IMR-90 (cell line): ENCODE results near the gene ADAMTS13. TPM values are rescaled to one million over a fixed set of nuclear protein-coding genes. Genes with fewer than 3 reads are reported as not detected.

Experiments
- ATAC-seq: fragments of 200-7000 bp; cut with Tn5 transposase; 2 replicates; pipeline ENCODE4 v1.9.1; 2020; ENCODE audit warnings: low read depth, mild to moderate bottlenecking, moderate library complexity
- BruUV-seq: library from RNA; stranded (reverse); fragments of 400-500 nt; replicated peaks from 2 replicates; lab custom pipeline; 2021; lab: Mats Ljungman, UMichigan
- CTCF ChIA-PET: fragments of 300-600 bp; formaldehyde crosslinking; extraction: SDS; loops from one replicate; lab custom pipeline; 2021; ENCODE audit warnings: antibody characterized with exemption; lab: Yijun Ruan, JAX
- POLR2A ChIA-PET: fragments of 300-600 bp; sonication (Branson Sonifier 250); formaldehyde crosslinking; loops from one replicate; lab custom pipeline; 2022; ENCODE audit warnings: antibody characterized with exemption; ENCODE audit not compliant: unreplicated experiment; lab: Charles Lee
- DNase-seq: peaks from one replicate; pipeline ENCODE4 v3.0.0; 2013
- H2AFZ ChIP-seq: replicated peaks from 2 replicates; pipeline ENCODE3; 2013; ENCODE audit warnings: low read length, mild to moderate bottlenecking; ENCODE audit not compliant: poor library complexity
- H2AK5ac ChIP-seq: 2 replicates; pipeline ENCODE4 v1.6.1; 2013; ENCODE audit warnings: low read depth, low read length, inconsistent platforms
- H2AK9ac ChIP-seq: replicated peaks from 2 replicates; pipeline ENCODE3; 2013; ENCODE audit warnings: mild to moderate bottlenecking, low read depth, low read length, moderate library complexity; ENCODE audit not compliant: poor library complexity
- H2BK120ac ChIP-seq: 2 replicates; pipeline ENCODE4 v1.6.1; 2013; ENCODE audit warnings: low read depth, low read length, inconsistent platforms
- H2BK15ac ChIP-seq: 3 replicates; pipeline ENCODE4 v1.6.1; 2013; ENCODE audit warnings: low read depth, low read length, inconsistent platforms
- H2BK20ac ChIP-seq: 2 replicates; pipeline ENCODE4 v1.6.1; 2013; ENCODE audit warnings: low read depth, mild to moderate bottlenecking, inconsistent platforms, low read length, moderate library complexity
- H2BK5ac ChIP-seq: 2 replicates; pipeline ENCODE4 v1.6.1; 2013; ENCODE audit warnings: mild to moderate bottlenecking, low read depth, low read length, inconsistent platforms; ENCODE audit not compliant: poor library complexity, severe bottlenecking
- H3K14ac ChIP-seq: replicated peaks from 2 replicates; pipeline ENCODE4 v1.6.1; 2013; ENCODE audit warnings: low read depth, low read length, inconsistent platforms
- H3K18ac ChIP-seq: 2 replicates; pipeline ENCODE4 v1.6.1; 2013; ENCODE audit warnings: low read depth, low read length, control low read depth
- H3K23ac ChIP-seq: 2 replicates; pipeline ENCODE4 v1.6.1; 2013; ENCODE audit warnings: low read depth, low read length, inconsistent platforms
- H3K27ac ChIP-seq: 2 replicates; pipeline ENCODE4 v1.5.1; 2013; ENCODE audit warnings: mild to moderate bottlenecking, control low read depth, low read length; ENCODE audit not compliant: insufficient read depth
- H3K27me3 ChIP-seq: 2 replicates; pipeline ENCODE4 v1.6.1; 2013; ENCODE audit warnings: low read length; ENCODE audit not compliant: control insufficient read depth, insufficient read depth
- H3K36me3 ChIP-seq: 2 replicates; pipeline ENCODE4 v1.6.1; 2013; ENCODE audit warnings: low read length, mixed read lengths; ENCODE audit not compliant: control insufficient read depth, insufficient read depth
- H3K4ac ChIP-seq: 2 replicates; pipeline ENCODE4 v1.6.1; 2013; ENCODE audit warnings: low read depth, low read length, inconsistent platforms
- H3K4me1 ChIP-seq: 2 replicates; pipeline ENCODE4 v1.6.1; 2013; ENCODE audit warnings: low read length, mixed read lengths; ENCODE audit not compliant: control insufficient read depth, insufficient read depth
- H3K4me2 ChIP-seq: 2 replicates; pipeline ENCODE4 v1.6.1; 2013; ENCODE audit warnings: low read depth, mild to moderate bottlenecking, control low read depth, low read length, moderate library complexity
- H3K4me3 ChIP-seq: 2 replicates; pipeline ENCODE4 v1.5.1; 2013; ENCODE audit warnings: low read depth, mild to moderate bottlenecking, control low read depth, low read length, moderate library complexity; ENCODE audit not compliant: insufficient read depth
- H3K56ac ChIP-seq: 2 replicates; pipeline ENCODE4 v1.6.1; 2013; ENCODE audit warnings: low read length, inconsistent platforms; ENCODE audit not compliant: insufficient read depth; ENCODE audit errors: extremely low read depth
- H3K79me1 ChIP-seq, 2 experiments: 2 replicates each; pipeline ENCODE4 v1.6.1; 2013; ENCODE audit warnings: low read length in 2 of 2, inconsistent platforms in 1 of 2, low read depth in 1 of 2
- H3K9ac ChIP-seq: 2 replicates; pipeline ENCODE4 v1.6.1; 2013; ENCODE audit warnings: low read depth, low read length, control low read depth
- H3K9me1 ChIP-seq: 2 replicates; pipeline ENCODE4 v1.6.1; 2013; ENCODE audit warnings: low read length, inconsistent platforms; ENCODE audit not compliant: insufficient read depth
- H3K9me3 ChIP-seq: 2 replicates; pipeline ENCODE4 v1.6.1; 2013; ENCODE audit warnings: low read length; ENCODE audit not compliant: control insufficient read depth, insufficient read depth
- H4K20me1 ChIP-seq: 2 replicates; pipeline ENCODE4 v1.6.1; 2013; ENCODE audit warnings: low read length, inconsistent platforms; ENCODE audit not compliant: insufficient read depth
- H4K5ac ChIP-seq: 2 replicates; pipeline ENCODE4 v1.6.1; 2013; ENCODE audit warnings: mild to moderate bottlenecking, low read depth, low read length, control low read depth
- H4K8ac ChIP-seq, 2 experiments: 2 replicates each; pipeline ENCODE4 v1.6.1; 2013; ENCODE audit warnings: low read depth in 2 of 2, low read length in 2 of 2, control low read depth in 1 of 2, inconsistent platforms in 1 of 2
- H4K91ac ChIP-seq: 2 replicates; pipeline ENCODE4 v1.6.1; 2013; ENCODE audit warnings: low read depth, low read length, inconsistent platforms; ENCODE audit not compliant: insufficient read depth
- MAFK ChIP-seq: IDR thresholded peaks from 2 replicates; pipeline ENCODE4 v1.6.1; 2012; ENCODE audit warnings: low read depth, low read length, improper control_type of control experiment
- RCOR1 ChIP-seq: IDR thresholded peaks from 2 replicates; pipeline ENCODE4 v1.6.1; 2012; ENCODE audit warnings: mild to moderate bottlenecking, low read length, improper control_type of control experiment; ENCODE audit not compliant: insufficient replicate concordance
- WGBS, 2 experiments: methylation state at CpG; one replicate each; pipeline versions ENCODE4 v1.1.5 to v1.1.7; 2013; ENCODE audit warnings: missing lambda C conversion rate in 2 of 2; ENCODE audit not compliant: insufficient read length in 1 of 2; ENCODE audit errors: extremely low coverage in 2 of 2; 5-methylcytosine and 5-hydroxymethylcytosine counted together
- dilution Hi-C: fragments of 300-500 bp; cut with HindIII; formaldehyde crosslinking; loops from one replicate; pipeline ENCODE4 v1.14.3; 2018; ENCODE audit warnings: low sequenced_read_pairs; ENCODE audit not compliant: unreplicated experiment
- in situ Hi-C: fragments of 300-500 bp; cut with MboI; formaldehyde crosslinking; loops from 3 replicates; pipeline ENCODE4 v1.14.3; 2019; ENCODE audit warnings: low sequenced_read_pairs, inconsistent platforms, mixed read lengths
- intact Hi-C: fragments of 100-400 bp; cut with micrococcal nuclease; formaldehyde crosslinking; loops from 2 replicates; pipeline ENCODE4 v1.10.0; 2022
- polyA plus RNA-seq, 3 experiments: library from polyadenylated mRNA; depleted of rRNA; stranded (reverse); fragments of >200 nt; gene quantifications; 2 replicates each; pipeline ENCODE4 v1.2.3, GENCODE V29; 2012; ENCODE audit warnings: low replicate concordance in 1 of 3
- total RNA-seq: library from RNA; depleted of rRNA; stranded (reverse); fragments of >200 nt; gene quantifications from 2 replicates; pipeline ENCODE4 v1.2.3, GENCODE V29; 2012

ADAMTS13 gene
- total and polyA plus RNA-seq, 2 of the 4 experiments (the other 2 are of a cell fraction) = 0.18 to 2.8 TPM

DNA sequence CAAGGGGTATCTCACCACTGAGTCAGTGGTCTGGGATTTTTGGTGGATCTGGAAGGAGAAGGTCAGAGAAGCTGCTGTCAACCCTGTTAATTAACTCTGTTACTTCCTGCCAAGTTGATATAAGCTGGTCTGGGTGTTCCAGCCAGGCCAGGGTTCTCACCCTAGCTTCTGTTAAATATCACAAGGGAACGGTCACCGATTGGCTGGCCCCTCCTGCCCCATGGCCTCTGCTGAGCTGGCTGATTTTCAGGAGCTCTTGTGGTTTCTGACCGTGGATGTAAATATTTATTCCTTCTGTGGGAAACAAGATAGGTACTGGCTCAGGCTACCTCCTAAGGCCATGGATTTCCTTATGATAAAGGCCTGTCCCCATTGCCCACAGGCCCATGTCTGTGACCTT lies 1.0 kb downstream of the ADAMTS13 start:
- Histone ChIP-seq H3K23ac (no peak overlapping the region), H3K4me1 (peaks cover 8% of the 10 kb centered on the region; the same call in 1 of the 2 replicates), H3K79me1 (peaks cover 0 to 3% of the 10 kb centered on the region in 2 experiments; a peak in 1 of 4 replicates), H2AK5ac (peak overlapping the region; percentile 73; the same call in 1 of the 2 replicates), H2BK5ac (no peak overlapping the region), H3K4me3 (no peak overlapping the region), H2BK120ac (no peak overlapping the region), H3K14ac (no peak overlapping the region), H3K9me1 (peaks cover 14% of the 10 kb centered on the region), H3K27ac (no peak overlapping the region; the same call in 1 of the 2 replicates), H3K36me3 (peaks cover 4% of the 10 kb centered on the region; the same call in 1 of the 2 replicates), H3K27me3 (peaks cover 7% of the 10 kb centered on the region; the same call in 1 of the 2 replicates), H4K5ac (no peak overlapping the region), H3K4me2 (no peak overlapping the region; the same call in 1 of the 2 replicates), H3K9ac (no peak overlapping the region), H2AK9ac (peak overlapping the region; percentile 50), H4K8ac (no peak overlapping the region), H2BK15ac (no peak overlapping the region), H3K9me3 (no peaks in the 10 kb centered on the region), H2BK20ac (no peak overlapping the region), H3K18ac (no peak overlapping the region), H4K91ac (no peak overlapping the region), H2AFZ (no peak overlapping the region), H4K20me1 (peaks cover 8% of the 10 kb centered on the region; the same call in 1 of the 2 replicates), H3K56ac (peak overlapping the region; percentile 1; the same call in 1 of the 2 replicates), H3K4ac (no peak overlapping the region)
- ChIA-PET POLR2A (no interaction called here), CTCF (no interaction called here)
- peak; percentile 85 for ATAC-seq
- in situ Hi-C loops (no loop called here), intact Hi-C loops (loop anchor here (5.0 kb wide), 1 partner anchor 34 kb away; the partner anchor contains the start of gene CACFD1), dilution Hi-C loops (no loop called here)
- BruUV-seq = no TSS peak
- peak; percentile 69 for DNase-seq
- peak; percentile 24; the same call in 1 of the 2 replicates for TF ChIP-seq MAFK
- no peak for TF ChIP-seq RCOR1
- WGBS, 2 experiments = no CpG with 5 or more reads among the region's 3 CpGs
